HL-60 (cell line): ENCODE measurements around the gene TBC1D16.

Source experiments
- GABPA ChIP-seq: IDR thresholded peaks from 2 replicates; pipeline ENCODE4 v1.6.1; 2012; ENCODE audit warnings: low read depth
- TF ChIP-seq, protein P1 (sequence below): IDR thresholded peaks from one replicate; pipeline ENCODE4 v1.5.1; 2011; ENCODE audit warnings: low read length, control low read depth, inconsistent platforms; ENCODE audit not compliant: insufficient read depth

DNA sequence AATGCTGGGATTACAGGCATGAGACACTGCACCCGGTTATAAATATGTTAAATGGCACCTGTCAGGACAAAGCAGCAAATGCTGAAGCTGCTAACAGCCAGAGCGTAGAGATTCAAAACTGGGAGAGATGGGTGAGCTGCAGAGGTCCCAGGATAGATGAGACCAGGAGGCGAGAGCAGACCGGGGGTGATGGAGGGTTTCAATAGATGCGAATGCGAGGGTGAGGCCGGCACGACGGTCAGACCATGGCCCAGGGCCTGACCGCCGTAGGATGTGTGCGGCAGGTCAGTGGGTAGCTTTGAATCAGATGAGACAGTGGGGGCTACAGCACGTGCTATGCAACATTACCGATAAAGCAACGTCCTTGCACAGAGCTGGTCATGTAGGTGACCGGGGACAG is 15.0 kb upstream of the TBC1D16 start:
- TF ChIP-seq, protein P1, sequence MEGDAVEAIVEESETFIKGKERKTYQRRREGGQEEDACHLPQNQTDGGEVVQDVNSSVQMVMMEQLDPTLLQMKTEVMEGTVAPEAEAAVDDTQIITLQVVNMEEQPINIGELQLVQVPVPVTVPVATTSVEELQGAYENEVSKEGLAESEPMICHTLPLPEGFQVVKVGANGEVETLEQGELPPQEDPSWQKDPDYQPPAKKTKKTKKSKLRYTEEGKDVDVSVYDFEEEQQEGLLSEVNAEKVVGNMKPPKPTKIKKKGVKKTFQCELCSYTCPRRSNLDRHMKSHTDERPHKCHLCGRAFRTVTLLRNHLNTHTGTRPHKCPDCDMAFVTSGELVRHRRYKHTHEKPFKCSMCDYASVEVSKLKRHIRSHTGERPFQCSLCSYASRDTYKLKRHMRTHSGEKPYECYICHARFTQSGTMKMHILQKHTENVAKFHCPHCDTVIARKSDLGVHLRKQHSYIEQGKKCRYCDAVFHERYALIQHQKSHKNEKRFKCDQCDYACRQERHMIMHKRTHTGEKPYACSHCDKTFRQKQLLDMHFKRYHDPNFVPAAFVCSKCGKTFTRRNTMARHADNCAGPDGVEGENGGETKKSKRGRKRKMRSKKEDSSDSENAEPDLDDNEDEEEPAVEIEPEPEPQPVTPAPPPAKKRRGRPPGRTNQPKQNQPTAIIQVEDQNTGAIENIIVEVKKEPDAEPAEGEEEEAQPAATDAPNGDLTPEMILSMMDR, result no peak
- no peak for TF ChIP-seq GABPA
